Panc1 (cell line): ENCODE data around the gene TTR. TPM values are rescaled to one million over a fixed set of nuclear protein-coding genes. Genes with fewer than 3 reads are reported as not detected.

Experiments used
- ATAC-seq: fragments of 200-7000 bp; cut with Tn5 transposase; 2 replicates; pipeline ENCODE4 v1.9.1; 2020; ENCODE audit warnings: mild to moderate bottlenecking, moderate library complexity
- BruUV-seq: library from RNA; stranded (reverse); fragments of 400-500 nt; replicated peaks from 2 replicates; lab custom pipeline; 2021; lab: Mats Ljungman, UMichigan
- CTCF ChIA-PET: fragments of 300-600 bp; sonication (Branson Sonifier 250); formaldehyde crosslinking; loops from one replicate; lab custom pipeline; 2022; ENCODE audit warnings: antibody characterized with exemption; lab: Charles Lee
- POLR2A ChIA-PET: fragments of 300-600 bp; sonication (Branson Sonifier 250); formaldehyde crosslinking; loops from one replicate; lab custom pipeline; 2022; ENCODE audit warnings: antibody characterized with exemption; lab: Charles Lee
- DNase-seq: peaks from one replicate; pipeline ENCODE4 v3.0.0-alpha.2; 2010; ENCODE audit warnings: low read depth, low spot score
- H3K27ac ChIP-seq: 2 replicates; pipeline ENCODE4 v1.5.1; 2011; ENCODE audit warnings: mild to moderate bottlenecking, low read length, inconsistent platforms
- H3K27me3 ChIP-seq: fragments of 200-500 bp; sonication (Bioruptor generic); 2 replicates; pipeline ENCODE4 v1.6.0; 2014; ENCODE audit warnings: low read length, inconsistent platforms; ENCODE audit not compliant: control insufficient read depth, insufficient read depth
- H3K36me3 ChIP-seq: fragments of 200-500 bp; sonication (Bioruptor generic); 2 replicates; pipeline ENCODE4 v1.5.1; 2014; ENCODE audit warnings: inconsistent platforms, mild to moderate bottlenecking, low read length, moderate library complexity; ENCODE audit not compliant: control insufficient read depth, insufficient read depth
- H3K4me1 ChIP-seq: 2 replicates; pipeline ENCODE4 v1.5.1; 2011; ENCODE audit warnings: inconsistent platforms, mild to moderate bottlenecking, low read length, moderate library complexity; ENCODE audit not compliant: control insufficient read depth, insufficient read depth
- H3K4me3 ChIP-seq, 2 experiments: 2 replicates each; pipeline ENCODE4 v1.5.1; 2011 to 2012; ENCODE audit warnings: low read depth in 2 of 2, low read length in 2 of 2, mild to moderate bottlenecking in 2 of 2, inconsistent platforms in 1 of 2, moderate library complexity in 1 of 2
- H3K9me3 ChIP-seq: fragments of 200-500 bp; sonication (Bioruptor generic); 2 replicates; pipeline ENCODE4 v1.5.1; 2014; ENCODE audit warnings: low read depth, mild to moderate bottlenecking, inconsistent platforms, low read length, moderate library complexity; ENCODE audit not compliant: control insufficient read depth, insufficient read depth
- POLR2AphosphoS5 ChIP-seq: IDR thresholded peaks from 2 replicates; pipeline ENCODE4 v1.6.1; 2012; ENCODE audit warnings: mild to moderate bottlenecking, low read depth, low read length, moderate library complexity
- SIN3A ChIP-seq: IDR thresholded peaks from 2 replicates; pipeline ENCODE4 v1.6.1; 2012; ENCODE audit warnings: low read depth, mild to moderate bottlenecking, low read length, moderate library complexity, borderline replicate concordance; ENCODE audit not compliant: insufficient read depth
- TCF7L2 ChIP-seq: IDR thresholded peaks from 2 replicates; pipeline ENCODE4 v1.6.1; 2011; ENCODE audit warnings: mild to moderate bottlenecking, low read depth, low read length, inconsistent platforms
- in situ Hi-C: cut with HindIII; loops from 2 replicates; pipeline ENCODE4 v1.10.0; 2016; ENCODE audit warnings: low sequenced_read_pairs, low pct_unique_long_range_greater_than_20kb
- intact Hi-C: fragments of 100-400 bp; cut with micrococcal nuclease; formaldehyde crosslinking; loops from one replicate; pipeline ENCODE4 v1.10.0; 2022; ENCODE audit not compliant: unreplicated experiment
- total RNA-seq: library from RNA; stranded (reverse); gene quantifications from one replicate; pipeline ENCODE4 v1.2.1, GENCODE V29; 2021; ENCODE audit not compliant: unreplicated experiment
- TF ChIP-seq, protein P1 (sequence below): fragments of 450-650 bp; IDR thresholded peaks from 2 replicates; pipeline ENCODE4 v1.5.1; 2017; ENCODE audit warnings: mild to moderate bottlenecking
- TF ChIP-seq, protein P2 (sequence below), 2 experiments: IDR thresholded peaks; 2 replicates each; pipeline ENCODE4 v1.6.1; 2011 to 2012; ENCODE audit warnings: low read depth in 2 of 2, control low read depth in 1 of 2, low read length in 1 of 2, mild to moderate bottlenecking in 1 of 2, moderate library complexity in 1 of 2; ENCODE audit not compliant: insufficient read depth in 1 of 2

Gene TTR
- total RNA-seq, 1 experiment from 2014 or later = 1.0 TPM

DNA sequence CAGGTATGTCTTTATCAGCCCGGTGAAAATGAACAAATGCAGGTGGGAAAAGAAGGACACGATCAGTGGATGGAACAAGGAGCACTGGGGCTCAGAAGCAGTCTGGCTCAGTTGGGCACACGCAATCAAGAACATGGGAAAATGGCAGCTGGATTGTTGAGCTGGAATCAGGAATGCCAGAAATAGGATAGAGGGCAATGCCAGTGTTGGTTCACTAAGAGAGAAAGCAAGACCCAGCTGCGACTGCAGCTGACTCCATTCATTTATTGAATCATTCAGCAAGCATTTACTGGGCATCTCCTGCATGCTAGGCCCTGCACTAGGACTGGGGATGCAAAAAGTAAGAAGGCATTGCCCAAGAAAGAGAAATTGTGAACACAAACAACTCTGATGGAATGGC is 13.6 kb upstream of the TTR start:
- no peaks in the 10 kb centered on the region for H3K27me3 ChIP-seq
- no peak overlapping the region for H3K4me3 ChIP-seq
- intact Hi-C loops (no loop called here), in situ Hi-C loops (no loop called here)
- TF ChIP-seq POLR2AphosphoS5 (no peak), TCF7L2 (no peak), SIN3A (no peak)
- TF ChIP-seq, protein P1, sequence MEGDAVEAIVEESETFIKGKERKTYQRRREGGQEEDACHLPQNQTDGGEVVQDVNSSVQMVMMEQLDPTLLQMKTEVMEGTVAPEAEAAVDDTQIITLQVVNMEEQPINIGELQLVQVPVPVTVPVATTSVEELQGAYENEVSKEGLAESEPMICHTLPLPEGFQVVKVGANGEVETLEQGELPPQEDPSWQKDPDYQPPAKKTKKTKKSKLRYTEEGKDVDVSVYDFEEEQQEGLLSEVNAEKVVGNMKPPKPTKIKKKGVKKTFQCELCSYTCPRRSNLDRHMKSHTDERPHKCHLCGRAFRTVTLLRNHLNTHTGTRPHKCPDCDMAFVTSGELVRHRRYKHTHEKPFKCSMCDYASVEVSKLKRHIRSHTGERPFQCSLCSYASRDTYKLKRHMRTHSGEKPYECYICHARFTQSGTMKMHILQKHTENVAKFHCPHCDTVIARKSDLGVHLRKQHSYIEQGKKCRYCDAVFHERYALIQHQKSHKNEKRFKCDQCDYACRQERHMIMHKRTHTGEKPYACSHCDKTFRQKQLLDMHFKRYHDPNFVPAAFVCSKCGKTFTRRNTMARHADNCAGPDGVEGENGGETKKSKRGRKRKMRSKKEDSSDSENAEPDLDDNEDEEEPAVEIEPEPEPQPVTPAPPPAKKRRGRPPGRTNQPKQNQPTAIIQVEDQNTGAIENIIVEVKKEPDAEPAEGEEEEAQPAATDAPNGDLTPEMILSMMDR = no peak
- TF ChIP-seq, protein P2, sequence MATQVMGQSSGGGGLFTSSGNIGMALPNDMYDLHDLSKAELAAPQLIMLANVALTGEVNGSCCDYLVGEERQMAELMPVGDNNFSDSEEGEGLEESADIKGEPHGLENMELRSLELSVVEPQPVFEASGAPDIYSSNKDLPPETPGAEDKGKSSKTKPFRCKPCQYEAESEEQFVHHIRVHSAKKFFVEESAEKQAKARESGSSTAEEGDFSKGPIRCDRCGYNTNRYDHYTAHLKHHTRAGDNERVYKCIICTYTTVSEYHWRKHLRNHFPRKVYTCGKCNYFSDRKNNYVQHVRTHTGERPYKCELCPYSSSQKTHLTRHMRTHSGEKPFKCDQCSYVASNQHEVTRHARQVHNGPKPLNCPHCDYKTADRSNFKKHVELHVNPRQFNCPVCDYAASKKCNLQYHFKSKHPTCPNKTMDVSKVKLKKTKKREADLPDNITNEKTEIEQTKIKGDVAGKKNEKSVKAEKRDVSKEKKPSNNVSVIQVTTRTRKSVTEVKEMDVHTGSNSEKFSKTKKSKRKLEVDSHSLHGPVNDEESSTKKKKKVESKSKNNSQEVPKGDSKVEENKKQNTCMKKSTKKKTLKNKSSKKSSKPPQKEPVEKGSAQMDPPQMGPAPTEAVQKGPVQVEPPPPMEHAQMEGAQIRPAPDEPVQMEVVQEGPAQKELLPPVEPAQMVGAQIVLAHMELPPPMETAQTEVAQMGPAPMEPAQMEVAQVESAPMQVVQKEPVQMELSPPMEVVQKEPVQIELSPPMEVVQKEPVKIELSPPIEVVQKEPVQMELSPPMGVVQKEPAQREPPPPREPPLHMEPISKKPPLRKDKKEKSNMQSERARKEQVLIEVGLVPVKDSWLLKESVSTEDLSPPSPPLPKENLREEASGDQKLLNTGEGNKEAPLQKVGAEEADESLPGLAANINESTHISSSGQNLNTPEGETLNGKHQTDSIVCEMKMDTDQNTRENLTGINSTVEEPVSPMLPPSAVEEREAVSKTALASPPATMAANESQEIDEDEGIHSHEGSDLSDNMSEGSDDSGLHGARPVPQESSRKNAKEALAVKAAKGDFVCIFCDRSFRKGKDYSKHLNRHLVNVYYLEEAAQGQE (IDR thresholded peaks at IDR 0.05; ENCODE audit: insufficient read depth in 1 of 2, low read depth in 2 of 2, low read length in 1 of 2) = no peak
- ChIA-PET POLR2A (no interaction called here), CTCF (no interaction called here)
- H3K36me3 ChIP-seq = no peaks in the 10 kb centered on the region
- no peak for DNase-seq
- H3K9me3 ChIP-seq = no peaks in the 10 kb centered on the region
- BruUV-seq = no TSS peak
- no peak for ATAC-seq
- H3K4me1 ChIP-seq = no peaks in the 10 kb centered on the region
- no peak overlapping the region for H3K27ac ChIP-seq

- no TSS peak for BruUV-seq
- in situ Hi-C loops (no loop called here), intact Hi-C loops (no loop called here)
- Histone ChIP-seq H3K4me1 (no peaks in the 10 kb centered on the region), H3K27ac (no peak overlapping the region), H3K36me3 (no peaks in the 10 kb centered on the region), H3K4me3 (no peak overlapping the region), H3K27me3 (no peaks in the 10 kb centered on the region), H3K9me3 (no peaks in the 10 kb centered on the region)
- DNase-seq (no peak), ATAC-seq (no peak)
- ChIA-PET CTCF (no interaction called here), POLR2A (no interaction called here)
- TF ChIP-seq, protein P1 = no peak
- TF ChIP-seq SIN3A = no peak
- no peak for TF ChIP-seq TCF7L2
- TF ChIP-seq POLR2AphosphoS5 = no peak
- TF ChIP-seq, protein P2 (IDR thresholded peaks at IDR 0.05; ENCODE audit: insufficient read depth in 1 of 2, low read depth in 2 of 2, low read length in 1 of 2) = no peak
Observed at GRCh38 chr18:31579375-31579774, 12.3 kb upstream of the TTR start.
